ENCODE results near the gene DTYMK.
A peak's percentile ranks its signal among the peaks of the same experiment; 100 is the strongest.

DTYMK gene

GRCh38 chr2:241636182-241637017, 50.2 kb downstream of the DTYMK start:
- DNase-seq (ENCODE audit: insufficient read length, low spot score) (peak; percentile 59), FAIRE-seq (peak; percentile 52)
- TF ChIP-seq POLR2A (IDR thresholded peaks at IDR 0.05; ENCODE audit: low read depth, low read length): no peak
- no peak for TF ChIP-seq POLR2AphosphoS5 (IDR thresholded peaks at IDR 0.05; ENCODE audit: low read depth, low read length)
- no peak for TF ChIP-seq POU2F2 (IDR thresholded peaks at IDR 0.05; ENCODE audit: low read depth, low read length)
- TF ChIP-seq PAX5 (IDR thresholded peaks at IDR 0.05; ENCODE audit: insufficient read depth, low read length, severe bottlenecking): no peak
- no peak for TF ChIP-seq TAF1 (IDR thresholded peaks at IDR 0.05; ENCODE audit: low read depth, low read length)
- TF ChIP-seq SPI1 (IDR thresholded peaks at IDR 0.05; ENCODE audit: low read depth, low read length): no peak

DNA sequence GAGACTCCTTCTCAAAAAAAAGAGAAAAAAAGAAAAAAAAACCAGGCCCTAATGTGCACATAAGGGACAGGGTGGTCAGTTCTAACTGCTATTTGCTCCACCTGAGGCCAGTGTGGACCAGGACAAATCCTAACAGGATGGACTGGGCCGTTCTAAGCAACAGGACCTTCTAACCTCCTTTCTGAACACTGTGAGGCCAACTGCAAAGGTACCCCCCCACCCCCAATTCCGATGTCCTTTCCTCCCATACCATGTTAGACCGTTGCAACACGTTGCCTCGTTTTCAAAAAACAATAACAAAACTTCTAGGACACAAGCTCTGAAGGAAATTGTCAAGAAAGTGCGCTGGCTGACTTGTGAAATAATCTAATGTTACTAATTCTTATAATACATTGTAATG, 50.9 kb downstream of the DTYMK start:
- no peak for DNase-seq (ENCODE audit: insufficient read length, low spot score)
- no peak for TF ChIP-seq PAX5 (IDR thresholded peaks at IDR 0.05; ENCODE audit: insufficient read depth, low read length, severe bottlenecking)
- TF ChIP-seq TAF1 (IDR thresholded peaks at IDR 0.05; ENCODE audit: low read depth, low read length): no peak
- TF ChIP-seq POLR2AphosphoS5 (IDR thresholded peaks at IDR 0.05; ENCODE audit: low read depth, low read length): no peak
- no peak for TF ChIP-seq POLR2A (IDR thresholded peaks at IDR 0.05; ENCODE audit: low read depth, low read length)
- TF ChIP-seq POU2F2 (IDR thresholded peaks at IDR 0.05; ENCODE audit: low read depth, low read length): no peak
- no peak for TF ChIP-seq SPI1 (IDR thresholded peaks at IDR 0.05; ENCODE audit: low read depth, low read length)
- no peak for FAIRE-seq

DNA sequence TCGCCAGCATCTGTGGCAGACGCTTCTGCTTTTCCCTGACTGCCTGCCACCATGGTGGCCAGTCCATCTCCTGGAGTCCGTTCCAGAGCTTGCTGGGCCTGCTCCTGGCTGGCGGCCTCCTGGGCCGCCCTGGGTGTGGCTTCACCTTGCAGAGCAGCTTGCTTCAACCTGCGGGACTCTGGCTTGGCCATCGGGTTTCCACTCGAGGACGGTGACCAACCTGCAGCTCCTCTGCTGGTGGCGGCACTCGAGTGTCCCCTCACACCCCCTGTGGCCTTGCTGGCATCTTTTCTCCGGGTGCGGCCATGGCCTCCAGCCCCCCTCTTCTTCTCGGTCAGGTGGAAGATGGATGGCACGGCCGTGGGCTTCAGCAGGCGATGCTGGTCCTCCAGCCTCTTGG, 53.1 kb downstream of the DTYMK start:
- FAIRE-seq (no peak), DNase-seq (ENCODE audit: insufficient read length, low spot score) (no peak)

DNA sequence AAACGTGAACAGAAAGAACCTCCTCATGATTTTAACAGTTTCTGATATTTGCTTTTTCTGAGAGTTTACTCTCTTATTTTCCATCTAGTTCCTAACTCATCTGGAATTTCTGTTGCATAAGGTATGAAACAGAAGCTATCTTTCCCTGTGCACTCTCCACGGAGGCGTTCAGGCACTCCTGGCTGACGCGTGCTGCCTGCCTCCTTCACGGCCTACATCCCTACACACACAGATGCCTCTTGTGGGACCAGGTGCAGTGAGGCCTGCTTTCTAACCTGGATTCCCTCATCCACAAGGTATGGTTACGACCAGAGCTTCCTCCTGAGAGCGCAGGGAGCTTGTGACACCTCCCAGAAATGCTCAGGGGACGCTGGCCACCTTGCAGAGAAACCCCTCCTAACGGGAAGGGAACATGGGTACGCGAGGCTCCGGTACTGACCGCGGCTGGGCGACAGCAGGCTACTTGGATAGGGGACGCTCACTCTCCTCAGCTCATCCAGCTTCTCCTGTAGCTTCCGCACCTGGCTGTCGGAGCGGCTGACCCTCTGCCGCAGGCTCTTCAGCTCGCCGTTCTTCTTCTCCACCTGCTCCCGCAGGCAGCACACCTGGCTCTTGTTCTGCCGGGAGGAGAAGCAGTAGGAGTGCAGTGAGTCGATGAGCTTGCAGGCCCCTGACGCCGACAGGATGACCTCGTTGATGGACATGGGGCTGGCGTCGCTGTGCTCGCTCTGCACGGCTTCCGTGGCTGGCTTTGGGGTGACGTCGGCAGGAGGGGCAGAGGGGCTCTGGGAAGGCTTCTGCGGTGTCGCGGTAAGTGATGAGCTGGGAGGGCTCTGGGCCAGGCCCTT, 53.9 kb downstream of the DTYMK start:
- FAIRE-seq (no peak), DNase-seq (ENCODE audit: insufficient read length, low spot score) (no peak)
- TF ChIP-seq PAX5 (IDR thresholded peaks at IDR 0.05; ENCODE audit: insufficient read depth, low read length, severe bottlenecking): no peak

More for the DNA sequence above, 53.1 kb downstream of the DTYMK start:
- TF ChIP-seq POLR2AphosphoS5 (IDR thresholded peaks at IDR 0.05; ENCODE audit: low read depth, low read length) (no peak), PAX5 (IDR thresholded peaks at IDR 0.05; ENCODE audit: insufficient read depth, low read length, severe bottlenecking) (no peak), TAF1 (IDR thresholded peaks at IDR 0.05; ENCODE audit: low read depth, low read length) (no peak), POU2F2 (IDR thresholded peaks at IDR 0.05; ENCODE audit: low read depth, low read length) (no peak), SPI1 (IDR thresholded peaks at IDR 0.05; ENCODE audit: low read depth, low read length) (no peak), POLR2A (IDR thresholded peaks at IDR 0.05; ENCODE audit: low read depth, low read length) (no peak)

- FAIRE-seq: no peak
- TF ChIP-seq POLR2A (IDR thresholded peaks at IDR 0.05; ENCODE audit: low read depth, low read length) (no peak), POU2F2 (IDR thresholded peaks at IDR 0.05; ENCODE audit: low read depth, low read length) (no peak), TAF1 (IDR thresholded peaks at IDR 0.05; ENCODE audit: low read depth, low read length) (no peak), POLR2AphosphoS5 (IDR thresholded peaks at IDR 0.05; ENCODE audit: low read depth, low read length) (no peak), PAX5 (IDR thresholded peaks at IDR 0.05; ENCODE audit: insufficient read depth, low read length, severe bottlenecking) (no peak), SPI1 (IDR thresholded peaks at IDR 0.05; ENCODE audit: low read depth, low read length) (no peak)
- DNase-seq (ENCODE audit: insufficient read length, low spot score): no peak
Measured at GRCh38 chr2:241629762-241630435, 56.7 kb downstream of the DTYMK start.

GRCh38 chr2:241627675-241628074, 58.9 kb downstream of the DTYMK start:
- no peak for TF ChIP-seq POLR2AphosphoS5 (IDR thresholded peaks at IDR 0.05; ENCODE audit: low read depth, low read length)
- TF ChIP-seq POLR2A (IDR thresholded peaks at IDR 0.05; ENCODE audit: low read depth, low read length): no peak
- no peak for TF ChIP-seq POU2F2 (IDR thresholded peaks at IDR 0.05; ENCODE audit: low read depth, low read length)
- no peak for TF ChIP-seq SPI1 (IDR thresholded peaks at IDR 0.05; ENCODE audit: low read depth, low read length)
- no peak for TF ChIP-seq PAX5 (IDR thresholded peaks at IDR 0.05; ENCODE audit: insufficient read depth, low read length, severe bottlenecking)
- TF ChIP-seq TAF1 (IDR thresholded peaks at IDR 0.05; ENCODE audit: low read depth, low read length): no peak
- FAIRE-seq: no peak
- no peak for DNase-seq (ENCODE audit: insufficient read length, low spot score)
